Gastroesophageal sphincter (tissue), 3 donors: ENCODE measurements around the gene MS4A6A.

ENCODE experiments used
- POLR2A ChIP-seq, 2 donors: fragments of 450-650 bp; IDR thresholded peaks; one replicate each; pipeline ENCODE4 v1.6.1; 2017; ENCODE audit warnings: antibody characterized with exemption in 2 of 2, mild to moderate bottlenecking in 2 of 2, moderate library complexity in 1 of 2
- POLR2AphosphoS5 ChIP-seq: sonication (generic); formaldehyde crosslinking; IDR thresholded peaks from one replicate; pipeline ENCODE4 v1.6.1; 2017; ENCODE audit warnings: antibody characterized with exemption
- TF ChIP-seq, protein P1 (sequence below), 4 experiments: fragments of 200-600 bp in 2 of 4; fragments of 450-650 bp in 2 of 4; sonication (generic) in 1 of 4; IDR thresholded peaks; one replicate each; pipeline ENCODE4 v1.5.1; 2017 to 2019; ENCODE audit warnings: antibody characterized with exemption in 4 of 4, mild to moderate bottlenecking in 2 of 4, moderate library complexity in 2 of 4

DNA sequence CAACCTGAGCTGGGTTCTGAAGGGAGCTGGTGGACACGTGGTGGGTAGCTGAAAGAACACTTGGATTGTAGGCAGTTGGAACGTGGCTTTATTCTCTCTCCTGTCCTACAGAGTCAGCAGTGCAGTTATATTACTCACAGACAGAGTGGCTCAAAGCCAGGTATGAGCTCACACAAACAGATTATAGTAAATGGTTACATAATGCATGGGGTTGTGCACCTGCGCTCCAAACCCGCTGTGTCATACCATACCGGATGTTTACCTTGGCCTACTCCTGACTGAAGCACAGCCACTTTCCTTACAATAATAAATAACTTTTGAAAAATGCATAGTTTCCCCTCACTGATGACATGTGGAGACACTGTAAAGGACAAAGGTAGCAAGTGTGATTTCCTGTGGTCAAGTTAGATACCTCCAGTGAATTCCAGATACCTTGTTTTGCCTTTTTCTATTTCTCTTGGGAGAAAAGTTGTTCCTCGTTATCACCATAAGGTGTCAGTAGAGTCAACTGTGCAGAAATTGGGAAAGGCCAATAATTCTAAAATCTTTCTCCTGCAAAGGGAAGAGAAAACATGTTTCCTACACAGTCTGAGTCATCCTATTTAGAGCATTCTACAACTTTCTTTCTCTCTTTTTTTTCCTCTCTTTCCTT lies 13.5 kb downstream of the MS4A6A start:
- TF ChIP-seq, protein P1, sequence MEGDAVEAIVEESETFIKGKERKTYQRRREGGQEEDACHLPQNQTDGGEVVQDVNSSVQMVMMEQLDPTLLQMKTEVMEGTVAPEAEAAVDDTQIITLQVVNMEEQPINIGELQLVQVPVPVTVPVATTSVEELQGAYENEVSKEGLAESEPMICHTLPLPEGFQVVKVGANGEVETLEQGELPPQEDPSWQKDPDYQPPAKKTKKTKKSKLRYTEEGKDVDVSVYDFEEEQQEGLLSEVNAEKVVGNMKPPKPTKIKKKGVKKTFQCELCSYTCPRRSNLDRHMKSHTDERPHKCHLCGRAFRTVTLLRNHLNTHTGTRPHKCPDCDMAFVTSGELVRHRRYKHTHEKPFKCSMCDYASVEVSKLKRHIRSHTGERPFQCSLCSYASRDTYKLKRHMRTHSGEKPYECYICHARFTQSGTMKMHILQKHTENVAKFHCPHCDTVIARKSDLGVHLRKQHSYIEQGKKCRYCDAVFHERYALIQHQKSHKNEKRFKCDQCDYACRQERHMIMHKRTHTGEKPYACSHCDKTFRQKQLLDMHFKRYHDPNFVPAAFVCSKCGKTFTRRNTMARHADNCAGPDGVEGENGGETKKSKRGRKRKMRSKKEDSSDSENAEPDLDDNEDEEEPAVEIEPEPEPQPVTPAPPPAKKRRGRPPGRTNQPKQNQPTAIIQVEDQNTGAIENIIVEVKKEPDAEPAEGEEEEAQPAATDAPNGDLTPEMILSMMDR (IDR thresholded peaks at IDR 0.05): peak; percentile 9 to 53 (median 24)
- TF ChIP-seq POLR2AphosphoS5 (no peak), POLR2A (IDR thresholded peaks at IDR 0.05) (no peak)
